Aorta (tissue), 5 donors: ENCODE results near the gene GDPD3. TPM values are rescaled to one million over a fixed set of nuclear protein-coding genes. Genes with fewer than 3 reads are reported as not detected.
"Not testable (repeated sequence)": the region's sequence is repeated elsewhere in the genome, so short reads cannot be mapped to it uniquely, and the experiment has no call there.

Experiments
- ATAC-seq: fragments of 200-7000 bp; cut with Tn5 transposase; one replicate; pipeline ENCODE4 v1.9.1; 2022; ENCODE audit warnings: moderate library complexity; ENCODE audit not compliant: low FRiP score
- DNase-seq, 2 donors: peaks; one replicate each; pipeline ENCODE4 v3.0.0-alpha.2; 2020
- H3K27ac ChIP-seq, 2 donors: one replicate each; pipeline ENCODE4 v1.5.1; 2013; ENCODE audit warnings: low read length in 2 of 2, mild to moderate bottlenecking in 2 of 2, moderate library complexity in 2 of 2, control low read depth in 1 of 2, inconsistent platforms in 1 of 2, low read depth in 1 of 2
- H3K27me3 ChIP-seq, 2 donors: one replicate each; pipeline ENCODE4 v1.6.1; 2013; ENCODE audit warnings: control low read depth in 1 of 2, low read length in 1 of 2, mild to moderate bottlenecking in 1 of 2, moderate library complexity in 1 of 2; ENCODE audit not compliant: insufficient read depth in 2 of 2, control insufficient read depth in 1 of 2
- H3K36me3 ChIP-seq, 2 donors: one replicate each; pipeline ENCODE4 v1.6.1; 2013; ENCODE audit warnings: control low read depth in 1 of 2, low read length in 1 of 2, mild to moderate bottlenecking in 1 of 2; ENCODE audit not compliant: insufficient read depth in 2 of 2, control insufficient read depth in 1 of 2
- H3K4me1 ChIP-seq, 2 donors: one replicate each; pipeline ENCODE4 v1.6.1; 2013; ENCODE audit warnings: low read length in 2 of 2, control low read depth in 1 of 2, mild to moderate bottlenecking in 1 of 2, moderate library complexity in 1 of 2; ENCODE audit not compliant: insufficient read depth in 2 of 2, control insufficient read depth in 1 of 2
- H3K4me3 ChIP-seq, 2 donors: one replicate each; pipeline ENCODE4 v1.5.1; 2013; ENCODE audit warnings: low read length in 2 of 2, control low read depth in 1 of 2, mild to moderate bottlenecking in 1 of 2
- H3K9me3 ChIP-seq: one replicate; pipeline ENCODE4 v1.6.1; 2013; ENCODE audit warnings: mild to moderate bottlenecking, low read length; ENCODE audit not compliant: control insufficient read depth
- WGBS, 2 donors: extraction: QIAGEN DNeasy Blood & Tissue Kit; methylation state at CpG; one replicate each; pipeline ENCODE4 v1.1.7; 2013; 5-methylcytosine and 5-hydroxymethylcytosine counted together
- intact Hi-C, 2 donors: fragments of 100-400 bp; cut with DNase I; formaldehyde crosslinking; loops; one replicate each; pipeline versions ENCODE4 v1.14.2 to v1.15.0; 2022
- polyA plus RNA-seq, 2 donors: library from polyadenylated mRNA; stranded (reverse); fragments of 200-250 nt; gene quantifications; one replicate each; pipeline ENCODE4 v1.2.3, GENCODE V29; 2013
- total RNA-seq, 2 donors: library from RNA; stranded (reverse); fragmentation: NEBNext Ultra II Directional; extraction: Animal tissue kit (Norgen Biotek cat#: 25700); gene quantifications; one replicate each; pipeline ENCODE4 v1.2.1, GENCODE V29; 2021
- donor health status: healthy with polysubstance abuse.
- donor health status: Bipolar disorder and iron deficiency.
- donor health status: DM: no; HTN: no; CAD: no.
- donor health status: DM: no; HTN: no; CAD: no.
- donor health status: DM: yes; HTN: yes; CAD: no.

Gene GDPD3
- total and polyA plus RNA-seq, 4 donors, result 2.1 to 22.8 (median 12.1) TPM

DNA sequence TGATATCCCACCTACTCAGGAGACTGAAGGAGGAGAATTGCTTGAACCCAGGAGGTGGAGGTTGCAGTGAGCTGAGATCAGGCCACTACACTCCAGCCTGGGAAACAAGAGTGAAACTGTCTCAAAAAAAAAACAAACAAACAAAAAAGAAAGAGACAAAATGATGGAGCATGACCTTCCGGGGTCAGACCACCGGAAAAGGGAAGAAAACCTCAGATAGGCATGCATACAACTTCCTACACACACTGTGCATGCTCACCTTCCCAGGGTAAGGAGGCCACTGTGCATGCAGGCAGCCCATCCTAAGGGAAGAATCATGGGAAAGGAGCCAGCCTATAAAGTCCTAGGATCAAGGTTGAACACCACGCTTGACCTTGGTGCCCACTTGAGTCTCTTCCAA is 19.3 kb upstream of the GDPD3 start:
- 49 to 61% methylated on average over 3 of the region's 3 CpGs for WGBS, 2 donors
- Histone ChIP-seq H3K27ac (no peak overlapping the region), H3K4me1 (no peaks in the 10 kb centered on the region), H3K4me3 (no peak overlapping the region), H3K36me3 (no peaks in the 10 kb centered on the region), H3K27me3 (no peaks in the 10 kb centered on the region), H3K9me3 (no peaks in the 10 kb centered on the region)
- ATAC-seq, result no peak
- intact Hi-C loops, result no loop called here
- DNase-seq, result no peak

DNA sequence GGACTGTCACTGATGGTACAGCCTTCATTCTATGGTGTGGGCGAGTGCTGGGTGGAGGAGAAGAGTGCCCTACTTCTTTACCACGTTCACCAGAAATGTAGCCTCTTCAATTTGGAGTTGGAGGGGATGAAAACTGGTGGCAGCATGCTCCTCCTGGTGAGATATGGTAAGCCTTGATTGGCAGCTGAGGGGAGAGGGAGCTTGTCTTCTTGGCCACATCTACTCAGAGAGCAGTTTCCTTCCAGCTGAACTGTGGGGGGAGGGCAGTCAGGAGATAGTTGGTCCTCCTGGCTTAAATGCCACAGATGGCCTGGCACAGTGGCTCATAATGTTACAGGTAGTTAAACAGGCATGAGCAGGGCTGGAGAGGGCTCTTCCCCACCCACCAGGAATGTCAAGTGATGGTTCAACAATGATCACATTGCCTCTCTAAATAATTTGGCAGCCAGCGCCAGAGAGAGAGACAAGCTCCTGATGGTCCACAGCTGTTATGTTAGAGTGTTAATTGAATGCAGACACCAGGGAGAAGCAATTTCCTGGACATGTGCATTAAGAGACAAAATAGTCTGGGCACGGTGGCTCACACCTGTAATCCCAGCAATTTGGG is 18.6 kb upstream of the GDPD3 start:
- Histone ChIP-seq H3K9me3 (no peaks in the 10 kb centered on the region), H3K27ac (no peak overlapping the region), H3K27me3 (no peaks in the 10 kb centered on the region), H3K36me3 (no peaks in the 10 kb centered on the region), H3K4me3 (no peak overlapping the region), H3K4me1 (no peaks in the 10 kb centered on the region)
- DNase-seq (no peak), ATAC-seq (no peak)
- intact Hi-C loops, result no loop called here
- 69 to 70% methylated on average over 4 of the region's 4 CpGs for WGBS, 2 donors

DNA sequence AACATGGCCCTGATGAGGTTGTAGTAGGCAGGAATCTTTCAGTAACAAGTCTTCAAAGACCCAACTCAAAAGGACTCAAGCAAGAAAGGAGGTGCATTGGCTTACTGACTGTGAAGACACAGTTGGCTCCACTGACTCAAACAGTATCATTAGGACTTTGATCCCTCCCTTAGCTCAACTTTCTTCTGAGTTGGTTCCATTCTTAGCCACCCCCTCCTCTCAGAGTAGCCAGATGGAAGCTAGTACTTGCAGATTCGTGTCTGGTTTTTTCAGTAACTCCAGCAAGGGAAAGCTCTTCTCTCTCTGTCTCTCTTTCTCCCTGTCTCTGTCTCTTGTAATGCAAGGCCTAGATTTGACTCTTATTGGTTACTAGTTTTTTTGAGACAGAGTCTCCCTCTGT is 14.7 kb upstream of the GDPD3 start:
- no peaks in the 10 kb centered on the region for H3K27me3 ChIP-seq

DNA sequence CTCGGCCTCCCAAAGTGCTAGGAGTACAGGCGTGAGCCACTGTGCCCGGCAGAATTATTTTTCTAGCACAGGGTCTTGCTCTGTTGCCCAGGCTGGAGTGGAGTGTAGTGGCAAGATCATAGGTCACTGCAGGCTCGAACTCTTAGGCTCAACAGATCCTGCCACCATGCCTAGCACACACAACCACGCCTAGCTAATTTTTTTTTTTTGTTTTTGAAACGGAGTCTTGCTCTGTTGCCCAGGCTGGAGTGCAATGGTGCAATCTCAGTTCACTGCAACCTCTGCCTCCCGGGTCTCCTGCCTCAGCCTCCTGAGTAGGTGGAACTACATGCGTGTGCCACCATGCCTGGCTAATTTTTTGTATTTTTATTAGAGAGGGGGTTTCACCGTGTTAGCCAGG is 12.4 kb upstream of the GDPD3 start:
- not testable (repeated sequence) for H3K36me3 ChIP-seq, H3K27me3 ChIP-seq, H3K4me3 ChIP-seq, DNase-seq, H3K4me1 ChIP-seq, ATAC-seq, H3K27ac ChIP-seq, H3K9me3 ChIP-seq
- WGBS, 2 donors, result 91% methylated on average over 9 of the region's 9 CpGs
- intact Hi-C loops, result loop anchor here in 1 of 2 donors (10.0 kb wide), 1 partner anchor 289 kb away; no protein-coding TSS in a partner anchor

More for the DNA sequence above, 14.7 kb upstream of the GDPD3 start:
- WGBS, 2 donors, result 80 to 83% methylated on average over 1 of the region's 1 CpG
- DNase-seq, result no peak
- Histone ChIP-seq H3K9me3 (no peaks in the 10 kb centered on the region), H3K4me1 (peaks cover 0 to 2% of the 10 kb centered on the region in 2 donors), H3K36me3 (no peaks in the 10 kb centered on the region), H3K27ac (no peak overlapping the region), H3K4me3 (no peak overlapping the region)
- intact Hi-C loops, result loop anchor here in 1 of 2 donors (10.0 kb wide), 1 partner anchor 287 kb away; no protein-coding TSS in a partner anchor
- ATAC-seq, result no peak

DNA sequence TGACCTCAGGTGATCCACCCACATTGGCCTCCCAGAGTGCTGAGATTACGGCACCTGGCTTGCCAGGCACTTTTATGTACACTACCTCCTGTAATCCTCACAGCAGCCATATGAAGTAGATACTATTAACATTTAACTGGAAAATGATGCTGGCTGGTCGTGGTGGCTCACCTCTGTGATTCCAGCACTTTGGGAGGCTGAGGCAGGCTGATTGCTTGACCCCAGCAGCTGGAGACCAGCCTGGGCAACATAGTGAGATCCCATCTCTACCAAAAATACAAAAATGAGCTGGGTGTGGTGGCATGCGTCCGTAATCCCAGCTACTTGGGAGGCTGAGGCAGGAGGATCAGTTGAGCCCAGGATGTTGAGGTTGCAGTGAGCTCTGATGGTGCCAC is 11.6 kb upstream of the GDPD3 start:
- intact Hi-C loops, result loop anchor here (5.0 to 10.0 kb wide), 3 partner anchors 57 to 290 kb away; partner anchors contain the start of gene CORO1A (in 1 of the 2)
- no peak overlapping the region for H3K27ac ChIP-seq
- ATAC-seq (no peak), DNase-seq (no peak)
- H3K27me3 ChIP-seq, result no peaks in the 10 kb centered on the region
- WGBS, 2 donors, result 88 to 91% methylated on average over 4 of the region's 4 CpGs
- no peaks in the 10 kb centered on the region for H3K9me3 ChIP-seq
- peaks cover 0 to 2% of the 10 kb centered on the region in 2 donors for H3K4me1 ChIP-seq
- H3K4me3 ChIP-seq, result no peak overlapping the region
- H3K36me3 ChIP-seq, result no peaks in the 10 kb centered on the region

DNA sequence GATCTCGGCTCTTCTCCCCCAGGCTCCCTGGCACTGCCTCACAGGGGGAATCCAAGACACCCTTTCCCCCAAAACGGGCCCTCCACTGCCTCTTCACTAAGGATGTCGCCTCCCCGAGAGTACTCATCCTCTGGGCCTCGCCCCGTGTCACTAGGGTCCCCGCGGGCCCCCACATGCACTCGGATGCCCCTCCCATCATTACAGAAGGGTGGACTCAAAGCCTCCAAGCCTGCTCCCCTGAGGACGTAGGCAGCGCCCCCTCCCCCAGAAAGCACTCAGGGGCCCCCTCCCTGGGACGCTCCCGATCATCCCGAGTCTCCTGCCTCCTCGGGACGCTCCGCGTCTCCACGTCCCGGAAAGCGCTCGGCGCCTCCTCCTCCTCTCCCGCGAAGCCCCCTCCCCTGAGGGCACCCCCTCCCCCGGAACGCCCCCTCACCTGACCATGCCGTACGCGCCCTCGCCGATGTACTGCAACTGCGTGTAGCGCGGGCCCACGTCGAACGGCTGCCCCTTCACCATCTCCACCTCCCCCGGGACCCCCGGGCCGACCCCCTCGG is 9.3 kb upstream of the GDPD3 start:
- peak overlapping the region; percentile 80 to 97 for H3K4me3 ChIP-seq
- 0 to 1% methylated on average over 25 to 42 of the region's 42 CpGs for WGBS, 2 donors
- peak in 1 of 2 donors; percentile 74 for DNase-seq
- peak overlapping the region in 1 of 2 donors; percentile 43 for H3K27ac ChIP-seq
- no peaks in the 10 kb centered on the region for H3K9me3 ChIP-seq
- H3K4me1 ChIP-seq, result peaks cover 0 to 2% of the 10 kb centered on the region in 2 donors
- peaks cover 0 to 1% of the 10 kb centered on the region in 2 donors for H3K36me3 ChIP-seq
- peak; percentile 49 for ATAC-seq
- no peaks in the 10 kb centered on the region for H3K27me3 ChIP-seq
- intact Hi-C loops, result loop anchor here (5.0 to 10.0 kb wide), 3 partner anchors 60 to 292 kb away; partner anchors contain the start of gene CORO1A (in 1 of the 2)

DNA sequence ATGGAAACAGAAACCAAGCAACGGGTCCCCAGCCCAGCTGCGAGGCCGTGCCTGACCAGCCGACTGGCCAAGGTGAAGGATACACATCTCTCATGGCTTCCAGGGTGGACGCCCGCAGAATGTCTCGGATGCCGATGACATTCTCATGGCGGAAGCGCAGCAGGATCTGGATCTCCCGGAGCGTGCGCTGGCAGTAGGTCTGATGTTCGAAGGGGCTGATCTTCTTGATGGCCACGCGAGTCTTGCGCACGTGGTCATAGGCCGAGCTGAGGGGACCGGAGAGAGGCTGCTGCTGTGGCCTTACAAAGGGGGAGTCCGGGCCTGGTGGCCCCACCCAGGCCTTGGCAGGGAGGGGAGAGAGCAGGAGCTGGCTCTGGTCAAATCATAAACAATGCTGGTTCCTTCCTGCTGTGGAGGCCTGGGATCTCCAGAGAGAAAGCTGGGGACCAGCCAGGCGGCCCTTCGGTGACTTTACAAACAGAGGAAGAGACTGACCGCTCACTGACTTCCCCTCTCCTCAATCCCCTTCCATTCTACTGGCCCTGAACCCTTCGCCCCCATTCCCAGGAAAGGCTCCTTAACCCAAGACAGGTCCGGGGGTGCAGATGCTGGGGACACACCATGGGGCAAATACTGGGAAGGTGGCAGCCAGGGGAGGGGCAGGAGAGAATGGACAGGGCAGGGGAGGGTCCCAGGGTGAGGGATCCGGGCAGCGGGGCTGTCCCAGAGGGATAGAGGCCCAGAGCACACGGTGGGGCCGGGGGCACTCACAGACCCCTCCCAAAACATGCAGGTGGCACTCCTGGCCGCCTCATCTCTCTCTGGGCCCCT is 8.6 kb upstream of the GDPD3 start:
- Histone ChIP-seq H3K4me1 (peaks cover 0 to 2% of the 10 kb centered on the region in 2 donors), H3K27ac (peak overlapping the region in 1 of 2 donors; percentile 43), H3K27me3 (no peaks in the 10 kb centered on the region), H3K4me3 (peak overlapping the region; percentile 80 to 97), H3K9me3 (no peaks in the 10 kb centered on the region), H3K36me3 (peaks cover 0 to 3% of the 10 kb centered on the region in 2 donors)
- intact Hi-C loops, result loop anchor here (2.0 to 10.0 kb wide), 4 partner anchors 25 to 293 kb away; partner anchors contain the start of genes CORO1A (in 1 of the 2) and YPEL3 (in 1 of the 2)
- DNase-seq, result peak; percentile 84
- peak; percentile 74 for ATAC-seq
- WGBS, 2 donors, result 29 to 34% methylated on average over 31 of the region's 31 CpGs

DNA sequence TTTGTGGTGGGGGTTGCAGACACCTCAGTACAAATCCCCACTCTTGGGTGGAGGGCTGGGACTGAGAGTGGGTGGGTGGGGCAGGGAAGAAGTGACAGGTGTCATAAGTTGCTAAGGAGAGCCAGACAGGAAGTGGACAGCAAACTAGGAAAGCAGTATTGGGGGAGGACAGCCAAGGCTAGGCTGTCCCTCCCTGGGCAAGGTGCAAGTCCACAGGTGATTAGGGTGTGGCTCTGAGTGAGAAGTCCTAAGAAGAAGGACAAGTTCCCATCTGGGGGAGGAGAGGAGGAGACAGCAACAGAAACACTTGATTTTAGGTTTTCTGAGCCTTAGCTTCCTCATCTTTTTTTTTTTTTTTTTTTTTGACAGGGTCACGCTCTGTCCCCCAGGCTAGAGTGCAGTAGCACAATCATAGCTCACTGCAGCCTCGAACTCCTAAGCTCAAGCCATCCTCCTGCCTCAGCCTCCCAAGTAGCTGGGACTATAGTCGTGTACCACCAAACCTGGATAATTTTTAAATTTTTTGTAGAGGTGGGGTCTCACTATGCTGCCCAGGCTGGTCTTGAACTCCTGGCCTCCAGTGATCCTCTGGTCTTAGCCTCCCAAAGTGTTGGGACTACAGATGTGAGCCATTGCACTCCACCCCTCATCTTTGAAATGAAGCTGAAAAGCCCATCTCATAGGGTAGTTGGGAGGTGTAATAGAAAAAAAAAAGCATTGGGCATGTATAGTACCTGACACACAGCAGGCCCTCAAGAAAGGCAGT is 7.2 kb upstream of the GDPD3 start:
- DNase-seq (no peak), ATAC-seq (no peak)
- Histone ChIP-seq H3K4me3 (no peak overlapping the region), H3K4me1 (peaks cover 0 to 2% of the 10 kb centered on the region in 2 donors), H3K27ac (no peak overlapping the region), H3K36me3 (peaks cover 0 to 3% of the 10 kb centered on the region in 2 donors), H3K9me3 (no peaks in the 10 kb centered on the region), H3K27me3 (no peaks in the 10 kb centered on the region)
- 91 to 93% methylated on average over 3 of the region's 3 CpGs for WGBS, 2 donors
- intact Hi-C loops, result loop anchor here (2.0 to 10.0 kb wide), 4 partner anchors 24 to 294 kb away; partner anchors contain the start of genes CORO1A (in 1 of the 2) and YPEL3 (in 1 of the 2)
